ENCODE results near the gene THAP12. TPM values are rescaled to one million over a fixed set of nuclear protein-coding genes. Genes with fewer than 3 reads are reported as not detected.

The THAP12 gene
- total RNA-seq, 6 experiments from 2014 or later: 11.5 to 15.8 (median 12.5) TPM

DNA sequence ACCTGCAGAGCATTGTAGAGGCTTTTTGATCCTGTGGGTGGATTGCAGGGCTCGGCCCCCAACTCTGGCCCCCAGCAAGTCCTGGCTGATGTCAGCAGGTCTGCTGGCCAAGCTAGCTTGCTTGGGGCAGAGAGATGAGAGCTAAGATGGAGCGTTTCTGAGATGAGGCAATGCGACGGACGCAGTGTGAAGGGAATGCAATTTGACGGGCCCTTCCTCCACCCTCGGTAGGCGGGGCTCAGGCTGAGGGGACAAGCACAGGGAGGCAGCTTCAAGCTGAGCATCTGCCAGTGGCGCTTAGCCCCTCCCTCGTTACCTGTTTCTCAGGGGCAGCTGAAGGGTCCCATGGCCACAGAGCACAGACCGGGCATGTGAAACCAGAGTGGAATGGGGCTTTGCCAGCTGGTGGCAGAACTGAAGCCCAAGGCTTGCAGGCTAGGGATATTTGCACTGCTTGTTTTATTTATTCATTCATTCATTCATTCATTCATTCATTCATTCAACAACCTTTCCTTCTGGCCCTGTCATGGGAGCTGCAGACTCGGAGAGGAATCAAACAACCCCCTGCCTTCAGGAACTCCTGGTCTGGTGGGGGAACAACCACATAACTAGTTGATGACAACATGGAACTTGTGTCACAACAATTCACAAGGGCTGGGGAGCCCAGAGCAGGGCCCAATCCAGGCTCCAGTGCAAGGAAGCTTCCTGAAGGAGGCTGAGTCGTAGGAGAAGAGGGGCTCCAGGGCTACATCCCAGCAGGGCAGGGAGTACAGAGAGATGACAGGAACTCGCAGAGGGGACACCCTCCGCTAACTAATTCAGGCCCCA, 66.8 kb downstream of the THAP12 start:
- Histone ChIP-seq H3K9me3 (no peaks in the 10 kb centered on the region), H3K4me1 (peaks cover 0 to 8% (median 0%) of the 10 kb centered on the region in 4 donors), H3K27ac (no peak overlapping the region), H3K4me3 (no peak overlapping the region), H3K36me3 (no peaks in the 10 kb centered on the region), H3K27me3 (no peaks in the 10 kb centered on the region)
- no peak for TF ChIP-seq POLR2A (IDR thresholded peaks at IDR 0.05)
- TF ChIP-seq, protein P1, sequence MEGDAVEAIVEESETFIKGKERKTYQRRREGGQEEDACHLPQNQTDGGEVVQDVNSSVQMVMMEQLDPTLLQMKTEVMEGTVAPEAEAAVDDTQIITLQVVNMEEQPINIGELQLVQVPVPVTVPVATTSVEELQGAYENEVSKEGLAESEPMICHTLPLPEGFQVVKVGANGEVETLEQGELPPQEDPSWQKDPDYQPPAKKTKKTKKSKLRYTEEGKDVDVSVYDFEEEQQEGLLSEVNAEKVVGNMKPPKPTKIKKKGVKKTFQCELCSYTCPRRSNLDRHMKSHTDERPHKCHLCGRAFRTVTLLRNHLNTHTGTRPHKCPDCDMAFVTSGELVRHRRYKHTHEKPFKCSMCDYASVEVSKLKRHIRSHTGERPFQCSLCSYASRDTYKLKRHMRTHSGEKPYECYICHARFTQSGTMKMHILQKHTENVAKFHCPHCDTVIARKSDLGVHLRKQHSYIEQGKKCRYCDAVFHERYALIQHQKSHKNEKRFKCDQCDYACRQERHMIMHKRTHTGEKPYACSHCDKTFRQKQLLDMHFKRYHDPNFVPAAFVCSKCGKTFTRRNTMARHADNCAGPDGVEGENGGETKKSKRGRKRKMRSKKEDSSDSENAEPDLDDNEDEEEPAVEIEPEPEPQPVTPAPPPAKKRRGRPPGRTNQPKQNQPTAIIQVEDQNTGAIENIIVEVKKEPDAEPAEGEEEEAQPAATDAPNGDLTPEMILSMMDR (IDR thresholded peaks at IDR 0.05): no peak
- no peak for ATAC-seq
- 79% methylated on average over 10 of the region's 15 CpGs for WGBS (ENCODE audit: insufficient coverage, low coverage, low lambda C conversion rate, missing lambda C conversion rate)
- no peak for DNase-seq
- intact Hi-C loops (cut with DNase I): loop anchor here in 1 of 2 donors (5.0 kb wide), 1 partner anchor 97 kb away; no protein-coding TSS in a partner anchor

DNA sequence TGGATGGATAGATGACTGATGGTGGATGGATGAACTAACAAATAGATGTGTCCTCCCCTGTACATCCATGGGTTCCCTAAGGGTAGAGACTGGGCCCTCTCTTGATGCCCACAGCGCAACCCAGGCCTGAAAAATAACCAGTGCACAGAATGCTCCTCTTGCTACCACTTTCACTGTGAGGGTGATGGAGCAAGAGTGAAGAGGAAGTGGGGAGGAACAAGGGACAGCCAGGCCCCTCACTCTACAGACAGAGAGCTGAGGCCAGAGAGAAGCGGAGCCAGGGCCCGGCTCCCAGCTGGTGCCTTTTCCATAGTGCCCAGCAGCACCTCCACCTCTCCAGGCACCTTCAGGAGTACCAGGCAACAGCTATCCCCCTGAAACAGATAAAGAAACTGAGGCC, 67.7 kb downstream of the THAP12 start:
- intact Hi-C loops (cut with DNase I): loop anchor here in 1 of 2 donors (5.0 kb wide), 1 partner anchor 96 kb away; no protein-coding TSS in a partner anchor
- no peak for TF ChIP-seq POLR2A (IDR thresholded peaks at IDR 0.05)
- TF ChIP-seq, protein P1 (IDR thresholded peaks at IDR 0.05): no peak
- no peaks in the 10 kb centered on the region for H3K27me3 ChIP-seq
- no peak overlapping the region for H3K4me3 ChIP-seq
- no peaks in the 10 kb centered on the region for H3K36me3 ChIP-seq
- DNase-seq: no peak
- no peaks in the 10 kb centered on the region for H3K9me3 ChIP-seq
- ATAC-seq: no peak
- peaks cover 0 to 8% (median 0%) of the 10 kb centered on the region in 4 donors for H3K4me1 ChIP-seq
- H3K27ac ChIP-seq: no peak overlapping the region
- no CpG with 5 or more reads among the region's 3 CpGs for WGBS (ENCODE audit: insufficient coverage, low coverage, low lambda C conversion rate, missing lambda C conversion rate)

DNA sequence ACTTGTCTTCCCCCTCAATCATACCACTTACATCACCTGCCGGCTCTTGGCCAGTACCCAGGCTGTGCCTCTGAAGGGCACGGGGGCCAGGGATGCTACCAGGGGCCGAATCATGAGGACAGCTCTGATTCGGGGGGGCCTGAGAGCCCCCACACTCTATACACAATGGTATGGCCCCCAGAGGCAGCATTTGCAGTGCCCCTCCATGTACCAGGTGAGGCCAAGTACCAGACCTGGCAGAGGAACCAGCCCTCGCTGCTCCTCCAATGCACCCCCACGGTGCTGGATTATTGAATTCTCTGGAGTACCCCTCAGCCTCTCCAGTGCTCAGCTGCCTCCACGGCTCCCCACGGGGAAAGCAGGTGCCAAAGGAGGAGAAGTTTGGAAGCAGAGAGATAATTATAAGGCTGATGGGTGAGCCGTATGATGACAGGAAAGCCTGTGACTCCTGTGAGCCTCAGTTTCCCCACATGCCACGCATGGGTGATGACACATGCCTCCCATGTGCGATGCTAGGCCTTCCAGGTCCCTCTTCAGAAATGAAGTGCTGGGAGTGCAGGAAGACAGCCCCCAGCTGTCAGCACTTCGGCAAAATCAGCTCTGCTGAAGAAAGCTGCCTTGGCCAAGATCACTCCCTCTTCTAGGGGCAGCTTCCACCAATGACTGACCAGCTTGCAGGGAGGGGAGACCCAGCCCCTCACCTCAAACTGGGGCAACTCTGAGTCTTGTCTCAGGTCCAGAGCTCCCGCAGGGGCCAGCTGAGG, 69.9 kb downstream of the THAP12 start:
- no peaks in the 10 kb centered on the region for H3K27me3 ChIP-seq
- 60% methylated on average over 2 of the region's 13 CpGs for WGBS (ENCODE audit: insufficient coverage, low coverage, low lambda C conversion rate, missing lambda C conversion rate)
- ATAC-seq: no peak
- intact Hi-C loops (cut with DNase I): loop anchor here in 1 of 2 donors (5.0 kb wide), 1 partner anchor 94 kb away; no protein-coding TSS in a partner anchor
- no peaks in the 10 kb centered on the region for H3K9me3 ChIP-seq
- no peak overlapping the region for H3K27ac ChIP-seq
- TF ChIP-seq, protein P1 (IDR thresholded peaks at IDR 0.05): no peak
- no peak for TF ChIP-seq POLR2A (IDR thresholded peaks at IDR 0.05)
- no peak overlapping the region for H3K4me3 ChIP-seq
- no peak for DNase-seq
- H3K36me3 ChIP-seq: no peaks in the 10 kb centered on the region
- no peaks in the 10 kb centered on the region for H3K4me1 ChIP-seq

DNA sequence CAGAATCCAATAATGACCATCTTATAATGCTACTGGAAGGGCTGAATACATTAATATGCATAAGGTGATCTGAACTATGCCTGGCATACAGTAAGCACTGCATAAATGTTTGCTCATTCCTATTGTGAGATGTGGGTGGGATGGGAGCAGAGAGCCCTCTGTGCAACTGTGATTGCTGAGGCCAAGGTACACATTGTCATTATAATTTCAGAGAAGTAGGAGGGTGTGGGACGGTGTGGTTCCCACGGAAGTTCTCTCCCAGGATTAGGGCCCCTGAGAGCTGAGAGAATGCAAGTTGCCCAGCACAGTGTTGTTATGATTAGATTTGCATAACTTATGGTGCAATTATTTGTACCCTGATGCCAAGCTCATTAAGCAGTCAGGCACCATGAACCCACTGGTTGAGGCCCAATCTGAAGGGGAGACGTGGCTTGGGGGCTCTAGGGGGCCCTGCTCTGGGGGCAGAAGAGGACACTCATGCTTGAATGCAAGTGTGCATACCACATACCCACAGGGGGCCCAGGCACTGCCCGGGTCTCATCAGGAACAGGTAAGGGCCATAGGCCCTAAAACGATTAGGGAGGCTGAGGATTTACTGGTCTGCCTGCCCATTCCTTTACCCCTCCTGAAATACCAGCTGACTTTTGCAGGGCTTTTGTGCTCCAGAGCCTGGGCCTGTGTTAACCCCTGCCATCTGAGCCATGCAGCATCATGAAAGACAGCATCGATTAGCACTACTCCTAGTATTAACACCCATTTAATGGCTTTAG, 72.8 kb downstream of the THAP12 start:
- 83% methylated on average over 2 of the region's 6 CpGs for WGBS (ENCODE audit: insufficient coverage, low coverage, low lambda C conversion rate, missing lambda C conversion rate)
- intact Hi-C loops (cut with DNase I): no loop called here
- Histone ChIP-seq H3K36me3 (no peaks in the 10 kb centered on the region), H3K4me3 (no peak overlapping the region), H3K9me3 (no peaks in the 10 kb centered on the region), H3K27ac (no peak overlapping the region), H3K4me1 (no peaks in the 10 kb centered on the region), H3K27me3 (no peaks in the 10 kb centered on the region)
- TF ChIP-seq, protein P1 (IDR thresholded peaks at IDR 0.05): no peak
- TF ChIP-seq POLR2A (IDR thresholded peaks at IDR 0.05): no peak
- DNase-seq: no peak
- ATAC-seq: no peak

Measured in right lobe of liver (tissue), 6 donors.